ENCODE measurements around the gene ATXN1. TPM values are rescaled to one million over a fixed set of nuclear protein-coding genes. Genes with fewer than 3 reads are reported as not detected.

ATXN1 gene
- total RNA-seq, 1 experiment from 2014 or later, result 8.1 TPM

- no peak for DNase-seq (ENCODE audit: low spot score)
- no peak for ATAC-seq
- TF ChIP-seq, protein P1, sequence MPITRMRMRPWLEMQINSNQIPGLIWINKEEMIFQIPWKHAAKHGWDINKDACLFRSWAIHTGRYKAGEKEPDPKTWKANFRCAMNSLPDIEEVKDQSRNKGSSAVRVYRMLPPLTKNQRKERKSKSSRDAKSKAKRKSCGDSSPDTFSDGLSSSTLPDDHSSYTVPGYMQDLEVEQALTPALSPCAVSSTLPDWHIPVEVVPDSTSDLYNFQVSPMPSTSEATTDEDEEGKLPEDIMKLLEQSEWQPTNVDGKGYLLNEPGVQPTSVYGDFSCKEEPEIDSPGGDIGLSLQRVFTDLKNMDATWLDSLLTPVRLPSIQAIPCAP (CRISPR knock-in tag; IDR thresholded peaks at IDR 0.05), result no peak
- TF ChIP-seq CREB1 (CRISPR knock-in tag; IDR thresholded peaks at IDR 0.05), result no peak
- Mint-ChIP-seq H3K4me1 (no peaks in the 10 kb centered on the region), H3K27ac (no peak overlapping the region), H3K27me3 (ENCODE audit: low read depth) (no peaks in the 10 kb centered on the region), H3K9me3 (no peaks in the 10 kb centered on the region), H3K36me3 (no peaks in the 10 kb centered on the region), H3K4me3 (no peak overlapping the region)
- ChIA-PET POLR2A (no interaction called here), CTCF (interaction anchor here (0.6 to 3.1 kb wide), 3 partner anchors 15 to 457 kb away, joined by 3 to 13 read pairs (median 3); no protein-coding TSS in a partner anchor)
Observed at GRCh38 chr6:16271428-16271827, 489.8 kb downstream of the ATXN1 start.

GRCh38 chr6:16270178-16270794, 491.0 kb downstream of the ATXN1 start:
- ChIA-PET POLR2A (no interaction called here), CTCF (interaction anchor here (3.1 kb wide), 1 partner anchor 16 kb away, joined by 13 read pairs; no protein-coding TSS in a partner anchor)
- no peaks in the 10 kb centered on the region for H3K27me3 Mint-ChIP-seq (ENCODE audit: low read depth)
- no peak for DNase-seq (ENCODE audit: low spot score)
- ATAC-seq, result no peak
- H3K36me3 Mint-ChIP-seq, result no peaks in the 10 kb centered on the region; the same call in 1 of the 2 replicates
- H3K4me3 Mint-ChIP-seq, result no peak overlapping the region
- no peak overlapping the region for H3K27ac Mint-ChIP-seq
- no peak for TF ChIP-seq AFF4 (CRISPR knock-in tag; IDR thresholded peaks at IDR 0.05; ENCODE audit: borderline replicate concordance)
- TF ChIP-seq, protein P2, sequence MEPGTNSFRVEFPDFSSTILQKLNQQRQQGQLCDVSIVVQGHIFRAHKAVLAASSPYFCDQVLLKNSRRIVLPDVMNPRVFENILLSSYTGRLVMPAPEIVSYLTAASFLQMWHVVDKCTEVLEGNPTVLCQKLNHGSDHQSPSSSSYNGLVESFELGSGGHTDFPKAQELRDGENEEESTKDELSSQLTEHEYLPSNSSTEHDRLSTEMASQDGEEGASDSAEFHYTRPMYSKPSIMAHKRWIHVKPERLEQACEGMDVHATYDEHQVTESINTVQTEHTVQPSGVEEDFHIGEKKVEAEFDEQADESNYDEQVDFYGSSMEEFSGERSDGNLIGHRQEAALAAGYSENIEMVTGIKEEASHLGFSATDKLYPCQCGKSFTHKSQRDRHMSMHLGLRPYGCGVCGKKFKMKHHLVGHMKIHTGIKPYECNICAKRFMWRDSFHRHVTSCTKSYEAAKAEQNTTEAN (CRISPR knock-in tag; IDR thresholded peaks at IDR 0.05), result no peak
- TF ChIP-seq ATF3 (CRISPR knock-in tag; conservative IDR thresholded peaks at IDR 0.05), result no peak
- TF ChIP-seq SOX15 (CRISPR knock-in tag; IDR thresholded peaks at IDR 0.05), result no peak
- no peak for TF ChIP-seq NR1H2 (CRISPR knock-in tag; IDR thresholded peaks at IDR 0.05)
- no peak for TF ChIP-seq CREM (CRISPR knock-in tag; IDR thresholded peaks at IDR 0.05)
- TF ChIP-seq ZNF317 (CRISPR knock-in tag; IDR thresholded peaks at IDR 0.05; ENCODE audit: borderline replicate concordance, low read depth), result no peak
- TF ChIP-seq, protein P3, sequence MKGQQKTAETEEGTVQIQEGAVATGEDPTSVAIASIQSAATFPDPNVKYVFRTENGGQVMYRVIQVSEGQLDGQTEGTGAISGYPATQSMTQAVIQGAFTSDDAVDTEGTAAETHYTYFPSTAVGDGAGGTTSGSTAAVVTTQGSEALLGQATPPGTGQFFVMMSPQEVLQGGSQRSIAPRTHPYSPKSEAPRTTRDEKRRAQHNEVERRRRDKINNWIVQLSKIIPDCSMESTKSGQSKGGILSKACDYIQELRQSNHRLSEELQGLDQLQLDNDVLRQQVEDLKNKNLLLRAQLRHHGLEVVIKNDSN (CRISPR knock-in tag; IDR thresholded peaks at IDR 0.05), result no peak
- no peak for TF ChIP-seq IRF2 (CRISPR knock-in tag; IDR thresholded peaks at IDR 0.05; ENCODE audit: borderline replicate concordance, low read depth)
- TF ChIP-seq, protein P4, sequence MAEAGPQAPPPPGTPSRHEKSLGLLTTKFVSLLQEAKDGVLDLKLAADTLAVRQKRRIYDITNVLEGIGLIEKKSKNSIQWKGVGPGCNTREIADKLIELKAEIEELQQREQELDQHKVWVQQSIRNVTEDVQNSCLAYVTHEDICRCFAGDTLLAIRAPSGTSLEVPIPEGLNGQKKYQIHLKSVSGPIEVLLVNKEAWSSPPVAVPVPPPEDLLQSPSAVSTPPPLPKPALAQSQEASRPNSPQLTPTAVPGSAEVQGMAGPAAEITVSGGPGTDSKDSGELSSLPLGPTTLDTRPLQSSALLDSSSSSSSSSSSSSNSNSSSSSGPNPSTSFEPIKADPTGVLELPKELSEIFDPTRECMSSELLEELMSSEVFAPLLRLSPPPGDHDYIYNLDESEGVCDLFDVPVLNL (CRISPR knock-in tag; IDR thresholded peaks at IDR 0.05; ENCODE audit: borderline replicate concordance, low read depth), result no peak
- TF ChIP-seq, protein P5, sequence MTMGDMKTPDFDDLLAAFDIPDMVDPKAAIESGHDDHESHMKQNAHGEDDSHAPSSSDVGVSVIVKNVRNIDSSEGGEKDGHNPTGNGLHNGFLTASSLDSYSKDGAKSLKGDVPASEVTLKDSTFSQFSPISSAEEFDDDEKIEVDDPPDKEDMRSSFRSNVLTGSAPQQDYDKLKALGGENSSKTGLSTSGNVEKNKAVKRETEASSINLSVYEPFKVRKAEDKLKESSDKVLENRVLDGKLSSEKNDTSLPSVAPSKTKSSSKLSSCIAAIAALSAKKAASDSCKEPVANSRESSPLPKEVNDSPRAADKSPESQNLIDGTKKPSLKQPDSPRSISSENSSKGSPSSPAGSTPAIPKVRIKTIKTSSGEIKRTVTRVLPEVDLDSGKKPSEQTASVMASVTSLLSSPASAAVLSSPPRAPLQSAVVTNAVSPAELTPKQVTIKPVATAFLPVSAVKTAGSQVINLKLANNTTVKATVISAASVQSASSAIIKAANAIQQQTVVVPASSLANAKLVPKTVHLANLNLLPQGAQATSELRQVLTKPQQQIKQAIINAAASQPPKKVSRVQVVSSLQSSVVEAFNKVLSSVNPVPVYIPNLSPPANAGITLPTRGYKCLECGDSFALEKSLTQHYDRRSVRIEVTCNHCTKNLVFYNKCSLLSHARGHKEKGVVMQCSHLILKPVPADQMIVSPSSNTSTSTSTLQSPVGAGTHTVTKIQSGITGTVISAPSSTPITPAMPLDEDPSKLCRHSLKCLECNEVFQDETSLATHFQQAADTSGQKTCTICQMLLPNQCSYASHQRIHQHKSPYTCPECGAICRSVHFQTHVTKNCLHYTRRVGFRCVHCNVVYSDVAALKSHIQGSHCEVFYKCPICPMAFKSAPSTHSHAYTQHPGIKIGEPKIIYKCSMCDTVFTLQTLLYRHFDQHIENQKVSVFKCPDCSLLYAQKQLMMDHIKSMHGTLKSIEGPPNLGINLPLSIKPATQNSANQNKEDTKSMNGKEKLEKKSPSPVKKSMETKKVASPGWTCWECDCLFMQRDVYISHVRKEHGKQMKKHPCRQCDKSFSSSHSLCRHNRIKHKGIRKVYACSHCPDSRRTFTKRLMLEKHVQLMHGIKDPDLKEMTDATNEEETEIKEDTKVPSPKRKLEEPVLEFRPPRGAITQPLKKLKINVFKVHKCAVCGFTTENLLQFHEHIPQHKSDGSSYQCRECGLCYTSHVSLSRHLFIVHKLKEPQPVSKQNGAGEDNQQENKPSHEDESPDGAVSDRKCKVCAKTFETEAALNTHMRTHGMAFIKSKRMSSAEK (CRISPR knock-in tag; IDR thresholded peaks at IDR 0.05; ENCODE audit: borderline replicate concordance), result no peak
- no peak for TF ChIP-seq MXD4 (CRISPR knock-in tag; IDR thresholded peaks at IDR 0.05; ENCODE audit: borderline replicate concordance)
- TF ChIP-seq, protein P6, sequence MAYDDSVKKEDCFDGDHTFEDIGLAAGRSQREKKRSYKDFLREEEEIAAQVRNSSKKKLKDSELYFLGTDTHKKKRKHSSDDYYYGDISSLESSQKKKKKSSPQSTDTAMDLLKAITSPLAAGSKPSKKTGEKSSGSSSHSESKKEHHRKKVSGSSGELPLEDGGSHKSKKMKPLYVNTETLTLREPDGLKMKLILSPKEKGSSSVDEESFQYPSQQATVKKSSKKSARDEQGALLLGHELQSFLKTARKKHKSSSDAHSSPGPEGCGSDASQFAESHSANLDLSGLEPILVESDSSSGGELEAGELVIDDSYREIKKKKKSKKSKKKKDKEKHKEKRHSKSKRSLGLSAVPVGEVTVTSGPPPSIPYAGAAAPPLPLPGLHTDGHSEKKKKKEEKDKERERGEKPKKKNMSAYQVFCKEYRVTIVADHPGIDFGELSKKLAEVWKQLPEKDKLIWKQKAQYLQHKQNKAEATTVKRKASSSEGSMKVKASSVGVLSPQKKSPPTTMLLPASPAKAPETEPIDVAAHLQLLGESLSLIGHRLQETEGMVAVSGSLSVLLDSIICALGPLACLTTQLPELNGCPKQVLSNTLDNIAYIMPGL (CRISPR knock-in tag; IDR thresholded peaks at IDR 0.05), result no peak
- no peak for TF ChIP-seq ESRRA (CRISPR knock-in tag; IDR thresholded peaks at IDR 0.05; ENCODE audit: borderline replicate concordance)
- TF ChIP-seq ATF1 (CRISPR knock-in tag; IDR thresholded peaks at IDR 0.05), result no peak
- H3K9me3 Mint-ChIP-seq, result peaks cover 6% of the 10 kb centered on the region
- H3K4me1 Mint-ChIP-seq, result no peaks in the 10 kb centered on the region

All from WTC11 (cell line).